Heart right ventricle (tissue), 16 donors: ENCODE measurements around the gene NCKIPSD. TPM values are rescaled to one million over a fixed set of nuclear protein-coding genes. Genes with fewer than 3 reads are reported as not detected.
A peak's percentile ranks its signal among the peaks of the same experiment; 100 is the strongest.

Experiments used
- ATAC-seq, 8 donors: fragments of 200-7000 bp; cut with Tn5 transposase; one replicate each; pipeline ENCODE4 v1.9.1; 2020; ENCODE audit warnings: mild to moderate bottlenecking in 8 of 8, moderate library complexity in 8 of 8, moderate number of reproducible peaks in 1 of 8
- DNase-seq, 2 donors: peaks; one replicate each; pipeline ENCODE4 v3.0.0-alpha.2; 2020
- H3K27ac ChIP-seq, 10 donors: fragments of 200-600 bp; sonication (generic) in 2 of 10; one replicate each; pipeline versions ENCODE4 v1.5.0 to v1.8.0; 2020 to 2022; ENCODE audit warnings: mild to moderate bottlenecking in 3 of 10
- H3K27me3 ChIP-seq, 7 donors: fragments of 200-600 bp; one replicate each; pipeline ENCODE4 v1.8.0; 2021 to 2022; ENCODE audit warnings: mild to moderate bottlenecking in 2 of 7
- H3K36me3 ChIP-seq, 9 donors: fragments of 200-600 bp; sonication (generic) in 1 of 9; one replicate each; pipeline versions ENCODE4 v1.5.0 to v1.8.0; 2020 to 2022; ENCODE audit warnings: mild to moderate bottlenecking in 2 of 9
- H3K4me1 ChIP-seq, 9 donors: fragments of 200-600 bp; sonication (generic) in 1 of 9; one replicate each; pipeline versions ENCODE4 v1.5.0 to v1.8.0; 2020 to 2022; ENCODE audit warnings: mild to moderate bottlenecking in 4 of 9
- H3K4me3 ChIP-seq, 10 donors: fragments of 200-600 bp; sonication (generic) in 2 of 10; one replicate each; pipeline versions ENCODE4 v1.5.0 to v1.8.0; 2020 to 2022; ENCODE audit warnings: mild to moderate bottlenecking in 7 of 10, moderate library complexity in 2 of 10
- H3K9me3 ChIP-seq, 11 donors: fragments of 200-600 bp in 10 of 11; sonication (generic) in 2 of 11; one replicate each; pipeline versions ENCODE4 v1.5.0 to v1.8.0; 2013 to 2022; ENCODE audit warnings: mild to moderate bottlenecking in 2 of 11, control low read depth in 1 of 11, moderate library complexity in 1 of 11
- CTCF ChIP-seq, 9 donors: fragments of 200-600 bp; sonication (generic) in 2 of 9; IDR thresholded peaks; one replicate each; pipeline versions ENCODE4 v1.5.0 to v1.8.0; 2021 to 2022; ENCODE audit warnings: antibody characterized with exemption in 9 of 9, mild to moderate bottlenecking in 5 of 9, moderate library complexity in 1 of 9
- WGBS, 2 donors: extraction: QIAGEN DNeasy Blood & Tissue Kit; methylation state at CpG; one replicate each; pipeline ENCODE4 v1.1.7; 2013; ENCODE audit warnings: inconsistent platforms in 1 of 2; 5-methylcytosine and 5-hydroxymethylcytosine counted together
- intact Hi-C, 10 donors: fragments of 100-400 bp; cut with DNase I; formaldehyde crosslinking; loops; one replicate each; pipeline versions ENCODE4 v1.11.1 to v1.14.2; 2022
- polyA plus RNA-seq, 2 donors: library from polyadenylated mRNA; stranded (reverse); fragments of 200-250 nt; gene quantifications; one replicate each; pipeline ENCODE4 v1.2.3, GENCODE V29; 2013
- total RNA-seq, 10 donors: library from RNA; stranded (reverse); fragmentation: NEBNext Ultra II Directional in 3 of 10; extraction: Animal tissue kit (Norgen Biotek cat#: 25700) in 3 of 10; gene quantifications; one replicate each; pipeline versions ENCODE4 v1.2.1 to v1.2.4, GENCODE V29; 2021 to 2023
- donor health status: Arrhythmogenic right ventricular cardiomyopathy.
- donor health status: ischemic (EF 13 %, LVEDD 7.1; RV severe dilation, severe dysfunction).
- donor health status: healthy with polysubstance abuse.
- donor health status: DM: no; HTN: yes; CAD: no.
- donor health status: DM: no; HTN: no; CAD: no.
- donor health status: ischemic (EF 25% LVEDD 6.9; RV normal size, moderate dysfunction).
- donor health status: ischemic (EF 25% LVEDD 5.7; RV mildly dilated, moderate dysfunction).
- donor health status: healthy.
- donor health status: DM: yes; HTN: yes; CAD: no.
- donor health status: Ischemic cardiomyopathy.
- donor health status: ischemic (EF 35%, LVEDD 5.7; RV mildly dilated, moderate dysfunction).
- donor health status: nonischemic (EF 11% LVEDD 7.7; RV severe dilation, severe dysfunction).
- donor health status: DM: yes; HTN: yes; CAD: no.
- donor health status: PGD.
- donor health status: ischemic (EF 29% LVEDD 5.4; RV normal size, mild dysfunction).
- donor health status: nonischemic (EF 23%, LVEDD 6.1; RV moderate dilation, normal function).

NCKIPSD gene
- total and polyA plus RNA-seq, 12 donors = 9.4 to 21.1 (median 14.6) TPM

- 92 to 93% methylated on average over 38 of the region's 38 CpGs for WGBS, 2 donors
- peaks cover 5 to 17% (median 10%) of the 10 kb centered on the region in 9 donors for H3K4me1 ChIP-seq
- no peak for TF ChIP-seq CTCF (IDR thresholded peaks at IDR 0.05)
- no peaks in the 10 kb centered on the region for H3K27me3 ChIP-seq
- no peaks in the 10 kb centered on the region for H3K9me3 ChIP-seq
- DNase-seq (no peak), ATAC-seq (no peak)
- intact Hi-C loops = loop anchor here in 1 of 10 donors (10.0 kb wide), 1 partner anchor 175 kb away; a partner anchor contains a TSS
- no peaks in the 10 kb centered on the region for H3K36me3 ChIP-seq
- H3K4me3 ChIP-seq = no peak overlapping the region
- H3K27ac ChIP-seq = no peak overlapping the region
Measured at GRCh38 chr3:48639944-48640606, 45.6 kb downstream of the NCKIPSD start.

GRCh38 chr3:48637305-48637704 lies 48.4 kb downstream of the NCKIPSD start:
- Histone ChIP-seq H3K4me1 (peaks cover 5 to 28% (median 21%) of the 10 kb centered on the region in 9 donors), H3K36me3 (peaks cover 0 to 14% (median 0%) of the 10 kb centered on the region in 9 donors), H3K27ac (peak overlapping the region in 2 of 10 donors; percentile 89 to 91), H3K9me3 (no peaks in the 10 kb centered on the region), H3K27me3 (no peaks in the 10 kb centered on the region), H3K4me3 (no peak overlapping the region)
- intact Hi-C loops = loop anchor here in 1 of 10 donors (10.0 kb wide), 1 partner anchor 173 kb away; a partner anchor contains a TSS
- TF ChIP-seq CTCF (IDR thresholded peaks at IDR 0.05) = no peak
- 68 to 74% methylated on average over 6 of the region's 6 CpGs for WGBS, 2 donors
- DNase-seq (no peak), ATAC-seq (no peak)

- Histone ChIP-seq H3K27me3 (no peaks in the 10 kb centered on the region), H3K36me3 (peaks cover 0 to 24% (median 0%) of the 10 kb centered on the region in 9 donors), H3K4me1 (peaks cover 5 to 28% (median 21%) of the 10 kb centered on the region in 9 donors), H3K27ac (peak overlapping the region; percentile 55 to 91 (median 88)), H3K9me3 (no peaks in the 10 kb centered on the region), H3K4me3 (peak overlapping the region; percentile 73 to 99 (median 88))
- intact Hi-C loops = loop anchor here in 1 of 10 donors (10.0 kb wide), 1 partner anchor 171 kb away; a partner anchor contains a TSS
- no peak for TF ChIP-seq CTCF (IDR thresholded peaks at IDR 0.05)
- ATAC-seq (peak in 2 of 8 donors; percentile 14 to 15), DNase-seq (no peak)
- 20 to 24% methylated on average over 10 of the region's 10 CpGs for WGBS, 2 donors
Measured at GRCh38 chr3:48636149-48636655, 49.5 kb downstream of the NCKIPSD start.

- Histone ChIP-seq H3K27ac (peak within 1 kb of the TSS; percentile 55 to 91 (median 88)), H3K4me1 (peaks cover 5 to 28% (median 21%) of the 10 kb centered on the region in 9 donors), H3K9me3 (no peaks in the 10 kb centered on the region), H3K27me3 (no peaks in the 10 kb centered on the region), H3K4me3 (peak within 1 kb of the TSS; percentile 73 to 99 (median 88)), H3K36me3 (peaks cover 0 to 32% (median 0%) of the 10 kb centered on the region in 9 donors)
- 0 to 1% methylated on average over 68 of the region's 68 CpGs for WGBS, 2 donors
- TF ChIP-seq CTCF (IDR thresholded peaks at IDR 0.05) = peak in 8 of 9 donors; percentile 38 to 69 (median 45)
- intact Hi-C loops = loop anchor here in 5 of 10 donors (2.0 to 10.0 kb wide), 4 partner anchors 49 to 171 kb away; partner anchors contain the start of genes NCKIPSD (in 2 of the 5) and PFKFB4 (in 1 of the 5)
- peak; percentile 98 to 99 (median 99) for ATAC-seq
- peak; percentile 97 to 98 for DNase-seq
Measured at GRCh38 chr3:48635222-48636021, 50.3 kb downstream of the NCKIPSD start, which contains the start of gene SLC26A6. Gene SLC26A6 (minus strand): TSS chr3:48635461. CDS start chr3:48635393, 68 bp downstream.
